Measurements from ENCODE around the gene ABCC2. TPM values are rescaled to one million over a fixed set of nuclear protein-coding genes. Genes with fewer than 3 reads are reported as not detected.
A peak's percentile ranks its signal among the peaks of the same experiment; 100 is the strongest.

Gene ABCC2
- total and polyA plus RNA-seq, 9 of the 15 experiments (the other 6 are each of a cell fraction or from before 2014, with no cell fraction given), result 0.03 to 0.18 (median 0.10) TPM; not detected in 1

GRCh38 chr10:99874341-99875085 lies 92.1 kb downstream of the ABCC2 start (continued):
- peak; percentile 76 for TF ChIP-seq CBFA2T3 (IDR thresholded peaks at IDR 0.05)

GRCh38 chr10:99875473-99875872 lies 93.0 kb downstream of the ABCC2 start:
- POLR2A ChIA-PET, result interaction anchor here (0.6 to 0.7 kb wide), 3 partner anchors 10 to 633 kb away, joined by 3 read pairs; no protein-coding TSS in a partner anchor
- H2AFZ ChIP-seq (ENCODE audit: low read depth, low read length), result no peak overlapping the region
- in situ Hi-C loops (cut with MboI), result no loop called here
- no peaks in the 10 kb centered on the region for H3K79me2 ChIP-seq (ENCODE audit: control insufficient read depth, insufficient read depth, low read length)
- no peaks in the 10 kb centered on the region for H3K27me3 ChIP-seq (ENCODE audit: control insufficient read depth in 2 of 2, insufficient read depth in 2 of 2, low read length in 2 of 2)
- no peak overlapping the region for H3K4me3 ChIP-seq
- H3K4me2 ChIP-seq (ENCODE audit: insufficient read depth, low read length), result no peak overlapping the region
- H3K9me3 ChIP-seq (replicated peaks; ENCODE audit: control insufficient read depth, insufficient read depth, low read depth, low read length), result no peaks in the 10 kb centered on the region
- no peak overlapping the region for H3K27ac ChIP-seq (ENCODE audit: extremely low read depth, low read depth, low read length)
- DNase-seq (ENCODE audit: extremely low read depth in 1 of 4, low spot score in 3 of 4) (no peak), ATAC-seq (no peak), FAIRE-seq (no peak)
- peaks cover 7% of the 10 kb centered on the region; the same call in 1 of the 3 replicates for H3K36me3 ChIP-seq (ENCODE audit: control insufficient read depth, insufficient read depth, low read length)
- TF ChIP-seq ZNF274 (IDR thresholded peaks at IDR 0.05; ENCODE audit: borderline replicate concordance, low read depth, low read length) (no peak), ZFPM2 (CRISPR knock-in tag; IDR thresholded peaks at IDR 0.05) (no peak), TEAD1 (CRISPR knock-in tag; IDR thresholded peaks at IDR 0.05) (no peak), ZNF232 (CRISPR knock-in tag; IDR thresholded peaks at IDR 0.05) (no peak), HMGXB4 (CRISPR knock-in tag; IDR thresholded peaks at IDR 0.05) (no peak), NFYB (IDR thresholded peaks at IDR 0.05; ENCODE audit: extremely low read depth, insufficient read length) (no peak), CREB5 (CRISPR knock-in tag; IDR thresholded peaks at IDR 0.05) (no peak), ZNF445 (CRISPR knock-in tag; IDR thresholded peaks at IDR 0.05; ENCODE audit: low read depth) (no peak), TAF1 (IDR thresholded peaks at IDR 0.05; ENCODE audit: control insufficient read depth, extremely low read depth, insufficient read depth, low read length, severe bottlenecking) (no peak), NFIC (IDR thresholded peaks at IDR 0.05) (no peak), HDAC6 (IDR thresholded peaks at IDR 0.05; ENCODE audit: low read depth, low read length) (no peak)
- CTCF ChIA-PET (ENCODE audit: low intra/inter-chr PET ratio), result no interaction called here
- WGBS (ENCODE audit: insufficient coverage, low coverage, missing lambda C conversion rate), result 70% methylated on average over 5 of the region's 5 CpGs
- no peaks in the 10 kb centered on the region for H3K9me1 ChIP-seq (ENCODE audit: control insufficient read depth, insufficient read depth, low read length)
- H3K4me1 ChIP-seq (replicated peaks in 1 of 2; ENCODE audit: control insufficient read depth in 2 of 2, insufficient read depth in 2 of 2, low read length in 2 of 2), result peaks cover 0 to 4% of the 10 kb centered on the region in 2 experiments; a peak in 3 of 5 replicates
- intact Hi-C loops (cut with micrococcal nuclease), result no loop called here
- no peak overlapping the region for H3K9ac ChIP-seq (ENCODE audit: insufficient read depth in 1 of 2, low read depth in 2 of 2, low read length in 2 of 2)
- BruUV-seq (replicated peaks), result no TSS peak
- no peaks in the 10 kb centered on the region for H4K20me1 ChIP-seq (replicated peaks; ENCODE audit: control insufficient read depth, insufficient read depth, low read length)
